Measurements from ENCODE around the gene ZNF609. TPM values are rescaled to one million over a fixed set of nuclear protein-coding genes. Genes with fewer than 3 reads are reported as not detected.
A peak's percentile ranks its signal among the peaks of the same experiment; 100 is the strongest.

Gene ZNF609
- total and polyA plus RNA-seq, 10 of the 15 experiments (the other 5 are each of a cell fraction or from before 2014, with no cell fraction given) = 5.1 to 35.3 (median 13.6) TPM

- TF ChIP-seq RELB (IDR thresholded peaks at IDR 0.05; ENCODE audit: low read depth) = no peak
Measured at GRCh38 chr15:64478863-64479262, 18.5 kb downstream of the ZNF609 start (continued).

GRCh38 chr15:64480891-64481290 is 20.5 kb downstream of the ZNF609 start:
- ATAC-seq = no peak
- in situ Hi-C loops (cut with MboI) = no loop called here
- WGBS (ENCODE audit: insufficient coverage, insufficient replicate concordance, low lambda C conversion rate, missing lambda C conversion rate) = 67% methylated on average over 4 of the region's 4 CpGs
- CTCF ChIA-PET = interaction anchor here (0.8 kb wide), 1 partner anchor 113 kb away, joined by 3 read pairs; no protein-coding TSS in a partner anchor
- intact Hi-C loops (cut with micrococcal nuclease; ENCODE audit: unreplicated experiment) = no loop called here
- Histone ChIP-seq H4K20me1 (ENCODE audit: control insufficient read depth, insufficient read depth) (no peaks in the 10 kb centered on the region), H3K9ac (ENCODE audit: control insufficient read depth, insufficient read depth, low read length) (no peak overlapping the region), H3K4me1 (ENCODE audit: control insufficient read depth, insufficient read depth, low read length) (no peaks in the 10 kb centered on the region), H3K79me2 (ENCODE audit: control insufficient read depth, insufficient read depth, low read length) (peaks cover 16% of the 10 kb centered on the region), H3K4me2 (ENCODE audit: control insufficient read depth, insufficient read depth) (no peak overlapping the region), H3K27ac (ENCODE audit: control insufficient read depth, insufficient read depth) (no peak overlapping the region), H2AFZ (ENCODE audit: control insufficient read depth, low read depth, low read length) (no peak overlapping the region), H3K4me3 (no peak overlapping the region), H3K36me3 (ENCODE audit: control insufficient read depth in 2 of 2, insufficient read depth in 2 of 2, low read length in 1 of 2) (no peaks in the 10 kb centered on the region; a peak in 2 of 4 replicates), H3K9me3 (replicated peaks; ENCODE audit: control insufficient read depth, insufficient read depth, low read length) (no peaks in the 10 kb centered on the region), H3K27me3 (replicated peaks in 1 of 2; ENCODE audit: control insufficient read depth in 2 of 2, insufficient read depth in 2 of 2, low read length in 1 of 2) (no peaks in the 10 kb centered on the region)
- BruUV-seq (replicated peaks) = TSS peak; percentile 41
- FAIRE-seq = no peak
- SMC1A ChIA-PET (ENCODE audit: uncharacterized antibody, unreplicated experiment) = interaction anchor here (0.7 to 2.4 kb wide), 3 partner anchors 11 to 22 kb away, joined by 3 to 10 read pairs (median 4); no protein-coding TSS in a partner anchor
- RAD21 ChIA-PET (ENCODE audit: unreplicated experiment) = no interaction called here
- no peak for DNase-seq (ENCODE audit: low read depth, low spot score)
- POLR2A ChIA-PET = interaction anchor here (0.6 to 0.9 kb wide), 2 partner anchors 11 to 54 kb away, joined by 3 read pairs; no protein-coding TSS in a partner anchor
- TF ChIP-seq POLR2A (IDR thresholded peaks at IDR 0.05; ENCODE audit: low read depth, low read length) (no peak), IRF5 (IDR thresholded peaks at IDR 0.05; ENCODE audit: borderline replicate concordance) (no peak), FOXK2 (IDR thresholded peaks at IDR 0.05) (no peak), HDAC2 (IDR thresholded peaks at IDR 0.05) (no peak), EED (IDR thresholded peaks at IDR 0.05; ENCODE audit: low read depth) (no peak), ZBTB40 (IDR thresholded peaks at IDR 0.05; ENCODE audit: borderline replicate concordance) (no peak), ZZZ3 (IDR thresholded peaks at IDR 0.05; ENCODE audit: control insufficient read depth, insufficient read length, low read depth) (no peak), CHD4 (IDR thresholded peaks at IDR 0.05) (no peak), RELB (IDR thresholded peaks at IDR 0.05; ENCODE audit: low read depth) (no peak), ATF3 (IDR thresholded peaks at IDR 0.05; ENCODE audit: borderline replicate concordance, extremely low read depth, low read depth, low read length) (no peak), MTA3 (IDR thresholded peaks at IDR 0.05; ENCODE audit: borderline replicate concordance, low read length) (no peak)
